HG02938 (cell line): ENCODE results near the gene CZIB.
A peak's percentile ranks its signal among the peaks of the same experiment; 100 is the strongest.
"Not testable (repeated sequence)": the region's sequence is repeated elsewhere in the genome, so short reads cannot be mapped to it uniquely, and the experiment has no call there.

Source experiments
- ATAC-seq: cut with Tn5 transposase; IDR thresholded peaks from one replicate; pipeline ENCODE4 v1.9.1; 2021; ENCODE audit warnings: mild to moderate bottlenecking, moderate library complexity; ENCODE audit not compliant: unreplicated experiment

The CZIB gene

DNA sequence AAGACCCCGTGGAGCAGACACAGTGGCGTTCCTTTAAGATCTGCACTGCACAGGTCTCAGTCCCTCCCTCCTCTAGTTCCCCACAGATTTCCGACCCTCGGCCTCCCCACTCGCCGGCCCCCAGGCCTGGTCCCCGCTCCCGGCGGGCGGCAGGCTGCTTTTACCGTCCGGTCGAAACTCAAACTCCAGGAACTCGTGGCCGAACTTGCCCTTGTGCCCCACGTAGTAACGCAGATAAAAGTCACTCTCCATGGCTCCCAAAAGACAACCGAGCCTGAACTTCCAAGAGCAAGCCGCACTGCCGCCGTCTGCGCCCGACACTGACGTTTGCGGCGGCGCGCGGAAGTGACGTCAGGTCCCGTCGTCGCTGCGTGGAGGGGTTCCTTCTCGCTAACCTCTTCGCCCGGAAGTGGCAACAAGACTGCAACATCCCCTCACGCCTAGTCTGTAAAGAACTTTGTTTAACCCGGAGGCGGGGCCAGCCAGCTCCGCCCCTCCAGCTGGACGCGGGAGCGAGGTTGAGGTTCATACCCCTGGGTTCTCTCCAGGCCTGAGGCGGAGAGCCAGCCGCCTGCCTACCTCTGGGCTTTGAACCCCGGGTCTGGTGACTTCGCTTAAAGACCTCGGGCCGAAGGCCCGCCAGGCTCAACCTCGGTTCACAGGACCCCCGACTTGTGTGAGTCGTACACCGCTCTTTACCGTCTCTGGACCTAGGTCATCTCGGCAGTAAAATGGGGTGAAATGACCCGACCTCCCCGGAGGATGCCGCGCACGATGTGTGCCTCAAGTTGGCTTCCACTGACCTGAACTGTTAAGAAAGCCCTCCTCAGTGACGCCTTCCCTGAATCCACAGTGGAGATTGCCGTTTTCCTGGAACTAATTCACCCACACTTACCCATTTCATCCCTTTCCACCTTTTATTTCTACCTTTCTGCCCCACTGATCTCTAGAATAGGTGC is 18.0 kb upstream of the CZIB start, which contains the start of gene MAGOH:
Gene MAGOH (minus strand): TSS at position 322 of the 959 bp plus-strand sequence. CDS start 70 bp downstream, at position 252.
- peak; percentile 97 for ATAC-seq

DNA sequence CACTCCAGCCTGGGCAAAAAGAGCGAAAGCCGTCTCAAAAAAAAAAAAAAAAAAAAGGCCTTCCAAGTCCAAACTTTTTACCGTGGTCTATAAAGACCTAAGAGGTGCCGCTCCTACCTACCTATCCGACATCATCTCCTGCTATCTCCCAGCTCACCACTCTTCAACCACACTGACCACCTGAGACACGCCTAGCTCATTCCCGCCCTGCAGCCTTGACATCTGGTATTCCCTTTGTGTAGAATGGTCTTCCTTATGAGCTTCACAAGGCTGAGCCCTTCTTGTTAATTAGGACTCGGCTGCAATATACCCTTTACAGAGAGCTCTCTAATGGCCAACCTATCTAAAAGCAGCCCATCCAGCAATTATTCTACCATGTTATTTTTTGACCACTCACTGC is 17.2 kb upstream of the CZIB start:
- no peak for ATAC-seq

DNA sequence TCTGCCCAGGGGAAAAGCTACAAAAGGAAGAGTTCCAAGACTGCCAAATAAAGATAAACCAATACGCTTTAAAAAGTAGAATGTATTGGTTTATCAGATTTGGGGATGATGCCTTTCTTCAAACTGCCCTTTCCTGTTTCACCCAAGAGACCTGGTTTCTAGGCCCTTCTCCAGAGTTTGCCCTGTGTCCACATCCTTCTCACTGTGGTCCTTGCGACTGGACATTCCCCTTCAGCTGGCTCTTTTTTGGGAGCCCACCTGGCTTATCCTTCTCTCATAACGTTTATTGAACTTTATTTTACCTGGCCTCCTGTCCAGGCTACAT is 490 bp upstream of the CZIB start:
- ATAC-seq = no peak

DNA sequence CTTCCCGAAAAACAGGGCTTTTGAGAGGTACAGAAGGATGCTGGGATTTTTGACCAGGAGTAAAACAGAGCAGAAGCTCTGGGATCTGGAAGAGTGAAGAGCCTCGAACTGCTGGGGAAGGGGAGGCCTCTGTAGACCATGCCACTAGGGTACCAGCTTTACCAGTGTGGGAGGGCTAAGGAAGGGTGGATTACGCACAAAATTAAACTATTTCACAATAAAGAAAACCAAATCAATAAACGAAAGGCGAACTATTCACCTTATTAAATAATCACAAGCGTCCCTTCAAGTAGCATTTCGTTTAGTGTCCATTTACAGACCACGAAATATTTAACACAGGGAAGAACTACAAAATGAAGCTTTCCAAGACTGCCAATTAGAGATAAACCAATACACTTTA is 723 bp downstream of the CZIB start:
- ATAC-seq = no peak

DNA sequence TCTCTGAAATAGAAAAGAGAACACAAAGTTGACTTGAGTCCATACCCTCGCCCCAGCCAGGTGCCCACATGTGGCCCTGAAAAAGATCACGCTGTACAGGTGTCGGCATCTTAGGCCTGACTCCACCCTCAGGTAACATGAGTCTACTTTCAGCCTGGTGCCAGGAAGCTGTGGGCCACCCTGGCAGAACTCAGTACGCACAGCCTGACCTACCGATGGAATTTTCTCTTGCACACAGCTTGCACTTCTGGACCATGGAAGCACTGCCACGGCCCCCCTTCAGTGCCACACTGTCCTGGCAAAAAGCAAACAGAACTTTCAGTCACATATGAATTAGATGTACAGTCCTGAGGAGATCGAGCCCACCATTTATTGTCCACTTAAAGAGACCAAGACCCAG is 2.2 kb downstream of the CZIB start:
- no peak for ATAC-seq

DNA sequence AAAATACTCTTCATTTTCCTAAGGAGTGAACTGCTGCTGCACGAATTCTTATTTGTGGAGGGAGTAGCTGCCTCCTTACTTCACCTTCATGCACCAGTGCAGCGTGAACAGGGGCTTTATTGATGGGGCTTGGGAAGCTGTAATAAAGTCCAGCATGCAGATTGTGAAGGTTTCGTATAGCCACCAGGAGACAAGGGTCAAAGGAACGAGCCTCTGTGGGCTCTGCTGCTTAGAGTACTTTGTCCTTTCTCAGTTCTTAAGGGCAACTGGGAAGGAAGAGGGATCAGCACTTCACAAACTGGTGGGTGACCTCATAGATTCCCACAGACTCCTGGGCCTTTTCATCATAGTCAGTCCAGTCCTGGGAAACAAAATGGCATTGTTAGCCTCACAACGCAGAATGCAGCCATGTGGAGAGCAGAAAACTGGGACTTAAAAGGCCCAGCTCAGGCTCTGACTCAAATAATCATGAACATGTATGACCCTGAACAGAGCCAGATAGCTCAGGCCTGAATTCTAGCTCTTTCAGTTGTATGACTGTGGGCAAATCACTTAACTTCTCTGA is 6.0 kb downstream of the CZIB start:
- no peak for ATAC-seq

DNA sequence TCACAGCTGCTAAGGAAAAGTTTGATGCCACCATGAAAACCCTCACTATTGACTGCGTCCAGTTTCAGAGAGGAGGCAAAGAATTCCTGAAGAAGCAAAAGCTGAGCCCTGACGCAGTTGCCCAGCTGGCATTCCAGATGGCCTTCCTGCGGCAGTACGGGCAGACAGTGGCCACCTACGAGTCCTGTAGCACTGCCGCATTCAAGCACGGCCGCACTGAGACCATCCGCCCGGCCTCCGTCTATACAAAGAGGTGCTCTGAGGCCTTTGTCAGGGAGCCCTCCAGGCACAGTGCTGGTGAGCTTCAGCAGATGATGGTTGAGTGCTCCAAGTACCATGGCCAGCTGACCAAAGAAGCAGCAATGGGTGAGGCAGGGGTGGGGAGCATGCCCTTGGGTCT is 9.5 kb downstream of the CZIB start:
- ATAC-seq = no peak

DNA sequence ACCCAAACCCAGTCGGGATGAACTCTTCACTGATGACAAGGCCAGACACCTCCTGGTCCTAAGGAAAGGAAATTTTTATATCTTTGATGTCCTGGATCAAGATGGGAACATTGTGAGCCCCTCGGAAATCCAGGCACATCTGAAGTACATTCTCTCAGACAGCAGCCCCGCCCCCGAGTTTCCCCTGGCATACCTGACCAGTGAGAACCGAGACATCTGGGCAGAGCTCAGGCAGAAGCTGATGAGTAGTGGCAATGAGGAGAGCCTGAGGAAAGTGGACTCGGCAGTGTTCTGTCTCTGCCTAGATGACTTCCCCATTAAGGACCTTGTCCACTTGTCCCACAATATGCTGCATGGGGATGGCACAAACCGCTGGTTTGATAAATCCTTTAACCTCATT is 10.1 kb downstream of the CZIB start:
- no peak for ATAC-seq

DNA sequence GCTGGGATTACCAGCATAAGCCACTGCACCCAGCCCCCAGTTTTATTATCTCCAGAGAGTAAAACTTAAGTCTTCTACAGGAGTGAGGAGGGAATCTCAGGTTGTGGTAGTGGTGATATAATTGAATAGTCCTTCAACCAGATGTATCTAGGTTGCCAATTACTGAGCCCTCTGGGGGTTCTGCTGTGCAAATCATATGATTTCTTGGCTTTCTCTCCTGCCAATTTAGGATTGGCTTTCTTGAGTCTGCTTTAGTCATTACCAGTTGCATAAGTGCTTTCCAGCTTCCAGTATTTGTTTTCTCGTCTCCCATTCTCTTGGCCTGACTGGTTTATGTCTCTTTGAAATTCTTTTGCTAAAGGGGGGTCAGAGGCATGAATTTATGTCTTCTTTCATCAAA is 12.7 kb downstream of the CZIB start:
- ATAC-seq = no peak

DNA sequence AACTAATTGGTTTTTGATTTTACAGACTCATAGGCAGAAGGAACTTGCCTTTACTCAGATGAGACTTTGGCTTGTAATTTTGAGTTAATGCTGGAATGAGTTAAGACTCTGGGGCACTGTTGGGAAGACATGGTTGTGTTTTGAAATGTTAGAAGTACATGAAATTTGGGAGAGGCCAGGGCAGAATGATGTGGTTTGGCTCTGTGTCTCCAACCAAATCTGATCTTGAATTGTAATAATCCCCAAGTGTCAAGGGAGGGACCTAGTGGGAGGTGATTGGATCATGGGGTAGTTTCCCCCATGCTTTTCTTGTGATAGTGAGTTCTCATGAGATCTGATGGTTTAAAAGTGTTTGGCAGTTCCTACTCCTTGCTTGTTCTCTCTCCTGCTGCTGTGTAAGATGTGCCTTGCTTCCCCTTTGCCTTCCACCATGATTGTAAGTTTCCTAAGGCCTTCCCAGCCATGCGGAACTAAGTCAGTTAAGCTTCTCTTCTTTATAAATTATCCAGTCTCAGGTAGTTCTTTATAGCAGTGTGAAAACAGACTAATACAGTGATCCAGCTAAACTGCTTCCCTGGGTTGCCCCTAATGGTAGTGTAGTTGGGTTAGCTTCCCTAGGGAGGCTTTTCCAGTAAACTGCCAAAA is 13.6 kb downstream of the CZIB start:
- no peak for ATAC-seq

DNA sequence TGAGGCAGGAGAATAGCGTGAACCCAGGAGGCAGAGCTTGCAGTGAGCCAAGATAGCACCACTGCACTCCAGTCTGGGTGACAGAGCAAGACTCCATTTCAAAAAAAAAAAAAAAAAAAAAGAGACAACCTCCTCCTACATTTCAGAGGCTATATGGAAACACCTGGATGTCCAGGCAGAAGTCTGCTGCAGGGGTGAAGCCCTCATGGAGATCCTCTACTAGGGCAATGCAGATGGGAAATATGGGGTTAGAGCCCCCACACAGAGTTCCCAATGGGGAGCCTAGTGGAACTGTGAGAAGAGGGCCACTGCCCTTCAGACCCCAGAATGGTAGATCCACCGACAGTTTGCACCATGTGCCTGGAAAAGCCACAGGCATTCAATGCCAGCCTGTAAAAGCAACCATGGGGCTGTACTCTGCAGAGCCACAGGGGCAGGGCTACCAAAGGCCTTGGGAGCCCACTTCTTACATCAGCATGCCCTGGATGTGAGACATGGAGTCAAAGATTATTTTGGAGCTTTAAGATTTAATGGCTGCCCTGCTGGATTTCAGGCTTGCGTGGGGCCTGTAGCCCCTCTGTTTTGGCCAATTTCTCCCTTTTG is 14.2 kb downstream of the CZIB start:
- not testable (repeated sequence) for ATAC-seq

DNA sequence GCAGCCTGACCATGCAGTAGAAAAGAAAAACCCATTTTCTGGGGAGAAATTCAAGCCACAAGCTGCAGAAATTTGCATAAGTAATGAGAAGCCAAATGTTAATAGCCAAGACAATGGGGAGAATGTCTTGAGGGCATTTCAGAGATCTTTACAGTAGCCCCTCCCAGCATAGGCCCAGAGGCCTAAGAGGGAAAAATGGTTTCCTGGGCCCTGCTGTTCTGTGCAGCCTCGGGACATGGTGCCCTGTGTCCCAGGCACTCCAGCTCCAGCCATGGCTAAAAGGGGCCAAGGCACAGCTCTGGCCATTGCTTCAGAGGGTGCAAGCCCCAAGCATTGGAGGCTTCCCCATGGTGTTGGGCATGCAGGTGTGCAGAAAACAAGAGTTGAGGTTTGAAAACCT is 14.9 kb downstream of the CZIB start:
- not testable (repeated sequence) for ATAC-seq

DNA sequence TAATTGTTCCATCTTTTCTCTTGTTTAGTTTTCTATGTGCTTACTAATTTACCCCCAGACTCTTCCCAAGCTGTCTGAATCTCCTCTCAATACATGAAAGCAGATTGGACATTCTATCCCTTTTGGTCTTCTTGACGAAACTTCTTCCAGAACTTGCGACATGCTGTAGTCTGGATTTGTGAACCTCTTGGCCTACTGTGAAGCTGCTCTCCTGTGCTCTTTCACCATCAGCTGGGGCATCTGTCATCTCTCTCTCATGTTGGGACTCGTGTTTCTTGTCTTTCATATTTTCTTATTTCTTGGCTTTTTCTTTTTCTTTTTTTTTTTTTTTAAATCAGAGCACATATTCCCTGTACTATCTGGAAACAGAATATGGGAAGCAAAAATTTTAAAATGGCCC is 17.0 kb downstream of the CZIB start:
- no peak for ATAC-seq

DNA sequence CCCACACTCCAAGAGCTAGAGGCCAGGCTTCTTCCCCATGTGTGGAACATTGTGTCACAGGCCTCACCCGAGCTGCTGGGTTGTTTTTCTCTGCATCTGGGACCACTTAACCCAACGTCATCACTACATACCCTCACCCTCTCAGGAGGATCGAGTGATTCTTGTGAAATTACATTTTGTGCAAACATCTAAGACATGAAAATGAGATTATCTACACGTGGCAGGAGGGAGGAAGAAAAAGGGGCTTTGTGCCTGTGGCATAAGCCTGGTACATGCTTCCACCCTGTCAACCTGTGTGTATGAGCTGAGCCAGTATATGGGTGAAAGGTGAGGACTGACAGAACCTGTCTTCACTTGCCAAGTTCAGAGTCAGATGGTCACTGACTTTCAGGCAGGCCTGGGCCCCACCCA is 22.2 kb downstream of the CZIB start:
- ATAC-seq = no peak

DNA sequence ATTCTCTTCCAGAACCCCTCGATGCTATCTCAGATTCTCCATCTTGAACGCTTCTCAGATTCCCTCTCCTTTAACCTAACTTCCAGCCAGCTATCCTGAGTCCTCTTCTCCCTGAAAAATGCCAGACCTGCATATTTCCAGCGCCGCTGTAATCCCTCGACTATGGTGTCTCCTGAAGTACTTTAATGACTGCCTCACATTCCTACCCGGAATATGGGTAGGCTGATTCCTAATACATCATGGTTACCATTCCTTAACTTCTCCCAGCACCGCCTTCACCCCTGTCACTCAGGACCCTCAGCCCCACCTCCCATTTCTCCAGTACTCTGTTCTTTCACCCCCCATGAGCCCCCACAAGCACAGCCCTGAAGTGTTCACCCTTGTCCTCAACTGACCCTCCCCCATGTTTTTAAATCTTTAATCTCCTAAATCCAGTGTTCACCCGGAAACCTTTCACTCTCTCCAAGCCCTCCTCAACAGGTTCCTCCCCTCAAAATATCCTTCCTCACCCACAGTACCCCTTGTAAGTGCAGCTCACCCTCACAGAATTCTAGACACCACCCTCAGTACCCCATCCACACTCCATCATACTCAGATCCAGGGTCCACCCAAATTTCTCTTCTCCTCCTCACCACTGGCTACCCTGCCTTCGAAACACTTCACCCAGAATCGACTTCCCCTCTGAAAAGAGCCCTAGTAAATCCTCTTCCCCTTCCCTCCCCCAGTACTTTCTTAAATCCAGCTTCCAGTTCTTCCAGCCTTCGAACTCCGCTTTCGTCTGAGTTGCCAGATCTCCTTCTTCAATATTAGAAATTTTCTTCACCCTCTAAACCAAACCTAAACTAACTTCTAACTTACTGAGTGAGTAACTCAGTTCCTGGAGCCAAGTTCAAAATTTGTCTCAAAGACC is 22.9 kb downstream of the CZIB start:
- ATAC-seq = no peak

DNA sequence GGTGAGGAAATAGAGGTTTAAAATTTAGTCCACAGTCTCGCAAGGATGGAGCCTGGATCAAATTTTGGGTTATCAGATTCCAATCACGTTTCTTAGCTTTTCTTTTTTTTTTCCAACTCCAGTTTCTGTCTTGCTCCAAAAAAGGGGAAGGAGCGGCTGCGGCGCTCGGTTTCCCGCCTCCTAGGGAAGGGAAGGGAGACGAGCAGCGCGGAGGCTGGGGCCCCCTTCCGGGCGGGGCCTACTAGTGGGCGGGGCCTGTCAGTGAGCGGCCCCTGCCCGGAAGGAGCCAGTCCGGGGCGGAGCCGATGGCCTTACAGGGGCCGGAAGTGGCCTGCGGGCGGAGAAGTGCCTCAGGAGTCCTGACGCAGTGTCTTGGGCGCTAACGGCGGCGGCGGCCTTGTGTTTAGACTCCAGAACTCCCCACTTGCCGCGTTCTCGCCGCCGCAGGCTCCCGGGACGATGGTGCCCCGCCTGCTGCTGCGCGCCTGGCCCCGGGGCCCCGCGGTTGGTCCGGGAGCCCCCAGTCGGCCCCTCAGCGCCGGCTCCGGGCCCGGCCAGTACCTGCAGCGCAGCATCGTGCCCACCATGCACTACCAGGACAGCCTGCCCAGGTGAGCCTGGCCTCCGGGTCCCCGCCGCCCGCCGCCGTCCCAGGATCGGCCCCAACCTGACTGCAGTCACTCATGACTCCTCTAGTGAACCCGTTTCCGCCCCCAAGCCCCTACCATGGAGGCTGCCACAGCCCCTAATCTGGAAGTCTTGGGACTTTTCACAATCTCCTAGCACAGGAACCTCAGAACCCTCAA is 23.7 kb downstream of the CZIB start, which contains the start of gene CPT2:
Gene CPT2 (plus strand): TSS at position 340 of the 806 bp plus-strand sequence. CDS start 120 bp downstream, at position 460.
- ATAC-seq = peak; percentile 99

DNA sequence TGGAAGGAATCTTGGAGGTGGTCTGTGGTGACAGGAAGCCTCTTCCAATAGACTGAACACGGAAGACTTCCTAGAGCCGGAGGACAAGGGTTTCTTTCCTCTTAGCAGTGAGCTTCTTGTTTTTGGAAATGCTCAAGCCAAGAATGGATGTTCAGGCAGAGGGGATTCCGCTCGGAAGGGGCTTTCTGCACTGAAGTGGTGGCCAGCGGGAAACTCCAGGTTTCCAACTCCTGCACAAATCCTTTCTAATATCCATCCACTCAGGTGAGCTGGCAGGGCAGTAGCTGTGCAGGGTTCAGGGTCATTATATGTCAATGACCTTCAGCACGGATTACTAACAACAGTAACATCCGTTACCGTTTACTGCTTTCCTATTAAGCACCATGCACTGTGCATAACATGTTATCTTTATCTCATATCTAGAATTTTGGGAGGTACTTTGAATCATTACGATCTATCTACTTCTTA is 24.4 kb downstream of the CZIB start:
- ATAC-seq = peak; percentile 22

DNA sequence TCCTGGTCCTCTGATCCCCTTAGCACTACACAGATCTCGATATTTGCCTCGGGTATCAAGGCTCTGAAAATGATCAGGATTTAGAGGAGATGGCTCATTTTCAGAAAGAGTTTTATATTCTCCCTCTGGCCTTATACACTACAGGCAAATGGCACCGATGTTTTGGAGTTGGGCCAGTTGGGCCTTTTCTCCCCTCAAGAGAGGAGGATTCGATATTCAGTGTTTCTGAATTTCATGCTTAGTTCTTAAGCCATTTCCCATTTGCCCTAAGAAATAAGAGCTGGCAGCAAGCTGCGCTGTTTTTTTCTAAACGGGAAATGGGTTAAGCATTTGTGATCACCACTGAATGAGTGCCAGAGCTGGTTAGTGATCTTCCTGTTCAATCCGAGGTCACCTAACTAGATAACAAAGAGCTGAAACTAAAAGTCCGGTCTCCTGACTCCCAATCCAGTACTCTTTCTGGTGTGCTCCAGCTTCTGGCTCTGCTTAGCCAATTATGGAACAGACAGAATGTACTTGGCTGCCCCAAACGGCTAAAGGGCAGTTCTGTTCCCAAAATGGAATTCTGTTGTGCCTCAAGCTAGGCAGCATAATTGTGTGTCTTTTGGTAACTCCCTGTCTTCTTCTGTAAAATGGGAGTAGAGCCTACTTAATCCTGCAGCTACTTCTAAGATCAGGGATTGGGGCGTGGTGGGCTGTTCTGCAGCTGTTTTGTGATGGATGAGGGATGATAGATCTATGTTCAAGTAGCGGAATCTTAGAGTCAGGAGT is 25.0 kb downstream of the CZIB start:
- no peak for ATAC-seq

DNA sequence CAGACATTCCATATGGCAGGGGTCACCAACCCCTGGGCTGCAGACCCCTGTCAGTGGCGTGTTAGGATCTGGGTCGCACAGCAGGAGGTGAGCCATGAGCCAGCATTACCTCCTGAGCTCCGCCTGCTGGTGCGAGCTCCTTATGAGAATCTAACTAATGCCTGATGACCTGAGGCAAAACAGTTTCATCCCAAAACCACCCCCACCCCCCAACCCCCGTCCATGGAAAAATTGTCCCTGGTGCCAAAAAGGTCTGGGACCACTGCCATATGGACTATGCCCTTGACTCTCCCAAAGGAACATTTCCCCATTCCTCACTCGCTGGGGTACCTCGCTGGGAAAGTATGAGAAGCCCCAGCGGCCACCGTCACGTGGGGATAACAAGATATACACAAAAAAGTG is 30.2 kb downstream of the CZIB start:
- ATAC-seq = no peak
